Endothelial cell of umbilical vein (primary cell): ENCODE measurements around the gene NFATC4. TPM values are rescaled to one million over a fixed set of nuclear protein-coding genes. Genes with fewer than 3 reads are reported as not detected.

Source experiments
- BruUV-seq: library from RNA; stranded (reverse); fragments of 400-500 nt; replicated peaks from 2 replicates; lab custom pipeline; 2021; lab: Mats Ljungman, UMichigan
- CTCF ChIA-PET: fragments of 300-600, 350-600 bp; sonication (Branson Sonifier 250); formaldehyde crosslinking; loops from one replicate; lab custom pipeline; 2021; ENCODE audit warnings: antibody characterized with exemption, inconsistent platforms; lab: Charles Lee
- POLR2A ChIA-PET: fragments of 300-600, 350-600 bp; sonication (Branson Sonifier 250); formaldehyde crosslinking; loops from one replicate; lab custom pipeline; 2021; ENCODE audit warnings: antibody characterized with exemption, inconsistent platforms; lab: Charles Lee
- DNase-seq: peaks from one replicate; pipeline ENCODE4 v3.0.0-alpha.2; 2011; ENCODE audit warnings: low read depth, low spot score
- FAIRE-seq: peaks from 2 replicates; lab custom pipeline; 2011; peaks lifted over from hg19 to GRCh38; lab: Jason Lieb, UNC
- H2AFZ ChIP-seq: 2 replicates; pipeline ENCODE4 v1.6.0; 2012; ENCODE audit warnings: low read depth, low read length, control low read depth, inconsistent platforms
- H3K27ac ChIP-seq: 2 replicates; pipeline ENCODE4 v1.5.1; 2011; ENCODE audit warnings: low read depth, mild to moderate bottlenecking, control low read depth, low read length, moderate library complexity; ENCODE audit not compliant: insufficient read depth
- H3K27me3 ChIP-seq, 2 experiments: 2 replicates each; pipeline versions ENCODE4 v1.6.0 to v1.6.1; 2011; ENCODE audit warnings: low read length in 2 of 2, mixed read lengths in 1 of 2; ENCODE audit not compliant: control insufficient read depth in 2 of 2, insufficient read depth in 2 of 2
- H3K36me3 ChIP-seq, 2 experiments: 2 replicates in 1 of 2; 3 replicates in 1 of 2; pipeline ENCODE4 v1.5.1; 2011; ENCODE audit warnings: low read length in 2 of 2, mild to moderate bottlenecking in 1 of 2, moderate library complexity in 1 of 2; ENCODE audit not compliant: control insufficient read depth in 2 of 2, insufficient read depth in 2 of 2; ENCODE audit errors: extremely low read depth in 1 of 2
- H3K4me1 ChIP-seq: 3 replicates; pipeline ENCODE4 v1.5.1; 2011; ENCODE audit warnings: mild to moderate bottlenecking, low read length; ENCODE audit not compliant: control insufficient read depth, insufficient read depth; ENCODE audit errors: extremely low read depth
- H3K4me2 ChIP-seq: 2 replicates; pipeline ENCODE4 v1.6.1; 2011; ENCODE audit warnings: low read length, control low read depth, mixed read lengths; ENCODE audit not compliant: insufficient read depth
- H3K4me3 ChIP-seq, 3 experiments: fragments of 200-600 bp in 1 of 3; sonication (generic), shearing (Covaris generic) in 1 of 3; replicated peaks in 1 of 3; 2 replicates each; pipeline ENCODE4 v1.5.1; 2011 to 2016; ENCODE audit warnings: control low read depth in 3 of 3, low read length in 3 of 3, mild to moderate bottlenecking in 2 of 3, inconsistent platforms in 1 of 3, low read depth in 1 of 3, moderate library complexity in 1 of 3; ENCODE audit not compliant: insufficient read depth in 1 of 3
- H3K79me2 ChIP-seq: 2 replicates; pipeline ENCODE4 v1.6.0; 2012; ENCODE audit warnings: low read length, inconsistent platforms; ENCODE audit not compliant: control insufficient read depth, insufficient read depth
- H3K9ac ChIP-seq: replicated peaks from 2 replicates; pipeline ENCODE3; 2011; ENCODE audit warnings: low read length, control low read depth; ENCODE audit not compliant: insufficient read depth; ENCODE audit errors: extremely low read depth
- H3K9me1 ChIP-seq: replicated peaks from 3 replicates; pipeline ENCODE4 v1.6.0; 2011; ENCODE audit warnings: mild to moderate bottlenecking, low read length; ENCODE audit not compliant: control insufficient read depth, insufficient read depth; ENCODE audit errors: extremely low read depth
- H3K9me3 ChIP-seq: replicated peaks from 2 replicates; pipeline ENCODE4 v1.5.1; 2012; ENCODE audit warnings: low read length, inconsistent platforms; ENCODE audit not compliant: control insufficient read depth, insufficient read depth
- H4K20me1 ChIP-seq: replicated peaks from 2 replicates; pipeline ENCODE3; 2011; ENCODE audit warnings: mild to moderate bottlenecking, low read length; ENCODE audit not compliant: control insufficient read depth, insufficient read depth; ENCODE audit errors: extremely low read depth
- FOS ChIP-seq: IDR thresholded peaks from 2 replicates; pipeline ENCODE4 v1.6.1; 2011; ENCODE audit warnings: mild to moderate bottlenecking, low read length, moderate library complexity, borderline replicate concordance; ENCODE audit not compliant: insufficient read depth
- POLR2A ChIP-seq: IDR thresholded peaks from 2 replicates; pipeline ENCODE4 v1.6.1; 2012; ENCODE audit warnings: low read depth, mild to moderate bottlenecking, control low read depth, low read length
- POLR2AphosphoS5 ChIP-seq: IDR thresholded peaks from 2 replicates; pipeline ENCODE4 v1.6.1; 2012; ENCODE audit warnings: low read depth, mild to moderate bottlenecking, control low read depth, low read length, moderate library complexity; ENCODE audit not compliant: insufficient read depth
- dilution Hi-C: fragments of 300-500 bp; cut with MboI; formaldehyde crosslinking; loops from one replicate; pipeline ENCODE4 v1.15.0; 2019; ENCODE audit warnings: low sequenced_read_pairs; ENCODE audit not compliant: extremely low pct_ligation_motif_present
- intact Hi-C: fragments of 100-400 bp; cut with micrococcal nuclease; formaldehyde crosslinking; loops from one replicate; pipeline ENCODE4 v1.10.0; 2022
- polyA plus RNA-seq, 4 experiments: library from polyadenylated mRNA; depleted of rRNA in 3 of 4; stranded (reverse) in 3 of 4; unstranded in 1 of 4; fragments of >200 nt; gene quantifications; 2 replicates each; pipeline versions ENCODE4 v1.2.1 to v1.2.3, GENCODE V29; 2011 to 2012; ENCODE audit warnings: missing spikeins in 1 of 4
- total RNA-seq: library from RNA; stranded (reverse); gene quantifications from 2 replicates; pipeline ENCODE4 v1.2.3, GENCODE V29; 2021
- TF ChIP-seq, protein P1 (sequence below): IDR thresholded peaks from 2 replicates; pipeline ENCODE4 v1.6.1; 2011; ENCODE audit not compliant: insufficient read depth, insufficient read length
- TF ChIP-seq, protein P2 (sequence below), 2 donors: IDR thresholded peaks; 1 replicate in 1 of 2; 2 replicates in 1 of 2; pipeline ENCODE4 v1.5.1; 2011; ENCODE audit warnings: low read length in 2 of 2, mild to moderate bottlenecking in 2 of 2, moderate library complexity in 2 of 2, control low read depth in 1 of 2, inconsistent platforms in 1 of 2, low read depth in 1 of 2; ENCODE audit not compliant: insufficient read depth in 1 of 2; ENCODE audit errors: extremely low read depth in 1 of 2

Gene NFATC4
- total and polyA plus RNA-seq, 2 donors (not counting 3 experiments of a cell fraction or from before 2014, with no cell fraction given), result 79.5 to 88.1 TPM

DNA sequence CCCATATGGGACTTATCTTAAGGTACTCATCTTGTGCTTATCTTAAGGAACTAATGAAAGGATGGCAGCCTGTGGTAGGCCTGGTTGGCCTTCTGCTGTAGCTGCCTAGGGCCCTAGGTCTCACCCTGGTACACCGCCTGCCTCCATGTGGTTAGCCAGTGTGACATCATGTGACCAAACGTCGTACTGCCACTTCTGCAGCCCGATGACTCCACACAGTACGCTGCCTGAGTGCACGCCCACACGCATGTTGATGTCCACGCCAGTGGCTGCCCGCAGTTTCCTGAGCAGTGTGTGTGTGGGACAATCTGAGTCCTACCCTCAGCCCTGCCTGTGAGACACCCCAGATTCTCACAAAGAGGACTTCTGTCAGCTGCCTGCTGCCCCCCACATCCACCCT is 38.2 kb upstream of the NFATC4 start:
- Histone ChIP-seq H3K9me3 (no peaks in the 10 kb centered on the region), H3K36me3 (peaks cover 0 to 13% of the 10 kb centered on the region in 2 experiments), H3K9me1 (no peaks in the 10 kb centered on the region), H3K79me2 (no peaks in the 10 kb centered on the region), H3K9ac (no peak overlapping the region), H3K4me2 (no peak overlapping the region), H4K20me1 (no peaks in the 10 kb centered on the region), H3K4me3 (no peak overlapping the region), H2AFZ (no peak overlapping the region), H3K27me3 (no peaks in the 10 kb centered on the region), H3K4me1 (peaks cover 17% of the 10 kb centered on the region), H3K27ac (no peak overlapping the region)
- no peak for FAIRE-seq
- TF ChIP-seq FOS, result no peak
- TF ChIP-seq POLR2A, result peak; percentile 40
- peak; percentile 28 for TF ChIP-seq POLR2AphosphoS5
- DNase-seq, result no peak
- CTCF ChIA-PET, result interaction anchor here (1.0 to 20.1 kb wide), 3 partner anchors 33 to 104 kb away, joined by 3 to 811 read pairs (median 3); partner anchors contain the start of genes CBLN3 and KHNYN
- dilution Hi-C loops, result no loop called here
- no TSS peak for BruUV-seq
- POLR2A ChIA-PET, result no interaction called here
- intact Hi-C loops, result no loop called here

DNA sequence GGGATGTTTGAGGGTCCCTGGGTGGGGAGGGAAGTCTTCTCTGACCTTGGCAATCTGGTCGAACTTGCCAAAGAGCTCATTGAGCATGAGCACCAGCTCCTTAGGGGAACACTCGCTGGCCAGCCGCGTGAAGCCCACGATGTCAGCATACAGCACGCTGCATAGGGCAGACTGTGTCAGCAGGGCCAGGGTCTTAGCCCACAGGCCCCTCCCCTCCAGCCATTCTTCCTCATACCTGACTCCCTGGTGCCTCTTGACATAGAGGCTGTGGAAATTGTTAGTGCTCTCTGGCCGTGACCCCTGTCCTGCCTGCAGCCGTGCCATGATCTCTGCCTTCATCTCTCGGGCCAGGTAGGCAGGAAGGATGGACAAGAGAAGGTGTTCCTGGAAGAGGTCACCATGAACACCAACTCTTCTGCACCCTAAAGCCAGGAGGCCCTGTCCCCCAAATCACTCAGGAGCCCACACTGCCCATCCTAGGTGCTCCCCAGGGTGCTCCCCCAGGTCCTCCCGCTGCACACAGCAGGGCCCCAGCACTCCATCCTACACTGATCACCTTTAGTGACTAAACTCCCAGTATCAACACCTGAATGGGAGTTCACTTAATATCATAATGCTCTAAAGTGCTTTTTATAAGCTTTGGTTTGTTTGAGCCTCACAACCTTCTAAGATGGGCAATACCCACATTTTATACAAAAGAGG is 36.9 kb upstream of the NFATC4 start:
- BruUV-seq, result no TSS peak
- FAIRE-seq (no peak), DNase-seq (no peak)
- Histone ChIP-seq H3K4me1 (peaks cover 29% of the 10 kb centered on the region), H2AFZ (no peak overlapping the region), H3K27me3 (no peaks in the 10 kb centered on the region), H3K27ac (no peak overlapping the region), H3K9me1 (no peaks in the 10 kb centered on the region), H3K4me3 (no peak overlapping the region), H4K20me1 (no peaks in the 10 kb centered on the region), H3K9me3 (no peaks in the 10 kb centered on the region), H3K36me3 (peaks cover 0 to 8% of the 10 kb centered on the region in 2 experiments), H3K9ac (no peak overlapping the region), H3K79me2 (no peaks in the 10 kb centered on the region), H3K4me2 (no peak overlapping the region)
- POLR2A ChIA-PET, result no interaction called here
- TF ChIP-seq, protein P1, sequence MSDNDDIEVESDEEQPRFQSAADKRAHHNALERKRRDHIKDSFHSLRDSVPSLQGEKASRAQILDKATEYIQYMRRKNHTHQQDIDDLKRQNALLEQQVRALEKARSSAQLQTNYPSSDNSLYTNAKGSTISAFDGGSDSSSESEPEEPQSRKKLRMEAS, result no peak
- TF ChIP-seq, protein P2, sequence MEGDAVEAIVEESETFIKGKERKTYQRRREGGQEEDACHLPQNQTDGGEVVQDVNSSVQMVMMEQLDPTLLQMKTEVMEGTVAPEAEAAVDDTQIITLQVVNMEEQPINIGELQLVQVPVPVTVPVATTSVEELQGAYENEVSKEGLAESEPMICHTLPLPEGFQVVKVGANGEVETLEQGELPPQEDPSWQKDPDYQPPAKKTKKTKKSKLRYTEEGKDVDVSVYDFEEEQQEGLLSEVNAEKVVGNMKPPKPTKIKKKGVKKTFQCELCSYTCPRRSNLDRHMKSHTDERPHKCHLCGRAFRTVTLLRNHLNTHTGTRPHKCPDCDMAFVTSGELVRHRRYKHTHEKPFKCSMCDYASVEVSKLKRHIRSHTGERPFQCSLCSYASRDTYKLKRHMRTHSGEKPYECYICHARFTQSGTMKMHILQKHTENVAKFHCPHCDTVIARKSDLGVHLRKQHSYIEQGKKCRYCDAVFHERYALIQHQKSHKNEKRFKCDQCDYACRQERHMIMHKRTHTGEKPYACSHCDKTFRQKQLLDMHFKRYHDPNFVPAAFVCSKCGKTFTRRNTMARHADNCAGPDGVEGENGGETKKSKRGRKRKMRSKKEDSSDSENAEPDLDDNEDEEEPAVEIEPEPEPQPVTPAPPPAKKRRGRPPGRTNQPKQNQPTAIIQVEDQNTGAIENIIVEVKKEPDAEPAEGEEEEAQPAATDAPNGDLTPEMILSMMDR (IDR thresholded peaks at IDR 0.05; ENCODE audit: extremely low read depth in 1 of 2, insufficient read depth in 1 of 2, low read depth in 1 of 2, low read length in 2 of 2), result no peak
- peak; percentile 47 for TF ChIP-seq POLR2A
- CTCF ChIA-PET, result interaction anchor here (0.6 to 20.1 kb wide), 9 partner anchors 13 to 216 kb away, joined by 3 to 811 read pairs (median 7); partner anchors contain the start of genes CBLN3, CIDEB, DCAF11 and KHNYN
- intact Hi-C loops, result no loop called here
- dilution Hi-C loops, result no loop called here
